PC-9 (cell line): ENCODE data around the gene DNAH12.

Experiments
- EZH2 ChIP-seq: fragments of 200-600 bp; sonication (generic); IDR thresholded peaks from 2 replicates; pipeline ENCODE4 v1.8.0; 2017; ENCODE audit warnings: antibody characterized with exemption, low read depth
- TF ChIP-seq, protein P1 (sequence below): fragments of 200-600 bp; sonication (generic); conservative IDR thresholded peaks from 2 replicates; pipeline ENCODE4 v1.6.1; 2017; ENCODE audit warnings: mixed run types, antibody characterized with exemption, mild to moderate bottlenecking, moderate library complexity

DNA sequence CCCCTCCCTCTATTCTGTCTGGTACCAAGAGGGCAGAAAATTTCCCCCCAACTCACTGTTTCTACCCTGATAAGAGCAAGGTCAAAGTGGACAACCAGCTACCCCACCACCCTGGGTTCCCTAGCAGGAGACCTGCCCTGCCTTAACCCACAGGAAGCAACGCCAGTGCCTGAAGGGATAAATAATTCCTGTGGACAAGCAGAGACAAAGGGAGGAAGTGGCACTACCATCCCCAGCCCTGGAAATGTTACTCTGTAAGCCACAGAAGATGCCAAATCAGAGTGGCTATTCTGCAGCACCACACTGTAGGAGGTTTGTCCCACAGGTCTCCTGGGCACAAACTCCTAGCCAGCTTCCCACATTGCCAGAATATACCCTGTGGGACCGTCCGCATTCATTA is 80.1 kb downstream of the DNAH12 start:
- TF ChIP-seq, protein P1, sequence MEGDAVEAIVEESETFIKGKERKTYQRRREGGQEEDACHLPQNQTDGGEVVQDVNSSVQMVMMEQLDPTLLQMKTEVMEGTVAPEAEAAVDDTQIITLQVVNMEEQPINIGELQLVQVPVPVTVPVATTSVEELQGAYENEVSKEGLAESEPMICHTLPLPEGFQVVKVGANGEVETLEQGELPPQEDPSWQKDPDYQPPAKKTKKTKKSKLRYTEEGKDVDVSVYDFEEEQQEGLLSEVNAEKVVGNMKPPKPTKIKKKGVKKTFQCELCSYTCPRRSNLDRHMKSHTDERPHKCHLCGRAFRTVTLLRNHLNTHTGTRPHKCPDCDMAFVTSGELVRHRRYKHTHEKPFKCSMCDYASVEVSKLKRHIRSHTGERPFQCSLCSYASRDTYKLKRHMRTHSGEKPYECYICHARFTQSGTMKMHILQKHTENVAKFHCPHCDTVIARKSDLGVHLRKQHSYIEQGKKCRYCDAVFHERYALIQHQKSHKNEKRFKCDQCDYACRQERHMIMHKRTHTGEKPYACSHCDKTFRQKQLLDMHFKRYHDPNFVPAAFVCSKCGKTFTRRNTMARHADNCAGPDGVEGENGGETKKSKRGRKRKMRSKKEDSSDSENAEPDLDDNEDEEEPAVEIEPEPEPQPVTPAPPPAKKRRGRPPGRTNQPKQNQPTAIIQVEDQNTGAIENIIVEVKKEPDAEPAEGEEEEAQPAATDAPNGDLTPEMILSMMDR: no peak
- TF ChIP-seq EZH2: no peak
